Measurements from ENCODE around the gene SH3RF3.

SH3RF3 gene

DNA sequence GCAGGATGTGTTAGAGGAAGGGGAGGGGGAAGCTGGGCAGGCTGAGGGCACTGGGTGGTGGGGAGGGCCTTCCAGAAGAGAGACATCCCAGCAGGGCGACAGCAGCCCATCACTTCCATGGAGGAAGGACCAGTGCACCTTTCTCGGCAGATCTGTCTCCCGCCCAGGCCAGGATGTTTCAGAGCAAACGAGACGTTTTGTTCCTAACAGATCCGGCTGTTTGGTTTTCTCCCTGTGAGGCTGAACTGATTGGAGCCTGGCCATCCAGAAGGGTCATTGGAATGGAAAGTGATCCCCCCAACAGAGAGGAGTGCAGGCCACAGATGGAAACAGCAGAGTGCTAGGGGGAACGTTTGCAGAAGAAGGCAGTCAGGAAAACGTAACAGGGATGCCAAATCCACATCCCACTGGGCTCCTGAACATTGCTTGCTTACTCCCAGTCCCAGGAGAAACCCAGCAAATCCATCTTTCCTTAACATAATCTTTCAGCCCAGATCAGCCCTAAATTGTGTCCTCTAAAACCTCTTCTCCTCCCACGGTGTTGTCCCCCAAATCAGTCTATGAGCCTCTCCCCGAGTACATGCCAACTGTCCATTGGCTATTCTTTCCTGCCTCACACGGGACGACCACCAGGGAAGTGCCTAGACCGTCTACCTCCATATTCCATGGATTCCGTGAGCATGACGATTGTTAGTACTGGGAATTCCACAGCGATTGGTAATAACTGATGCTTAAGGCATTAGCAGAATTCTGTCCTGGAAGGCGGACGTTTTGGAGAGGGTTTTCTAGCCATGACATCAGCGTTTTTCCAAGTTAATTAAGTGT is 357.9 kb downstream of the SH3RF3 start:
- peak; percentile 71 for DNase-seq

DNA sequence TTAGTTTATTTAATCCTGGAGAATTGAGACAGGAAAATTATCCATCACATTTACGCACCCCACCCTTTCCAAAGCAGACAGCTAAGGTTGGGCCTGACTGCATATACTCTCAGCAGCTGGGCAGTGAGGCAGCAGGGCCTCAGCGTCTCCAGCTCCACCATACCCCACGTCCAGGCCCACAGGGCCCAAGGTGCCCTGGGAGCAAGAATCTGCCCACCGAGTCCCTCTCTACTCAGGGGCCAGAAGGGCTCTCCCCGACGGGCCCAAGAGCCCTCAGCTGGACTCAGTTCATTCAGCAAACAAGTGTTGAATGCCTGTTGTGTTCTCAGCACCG is 358.5 kb downstream of the SH3RF3 start:
- no peak for DNase-seq

DNA sequence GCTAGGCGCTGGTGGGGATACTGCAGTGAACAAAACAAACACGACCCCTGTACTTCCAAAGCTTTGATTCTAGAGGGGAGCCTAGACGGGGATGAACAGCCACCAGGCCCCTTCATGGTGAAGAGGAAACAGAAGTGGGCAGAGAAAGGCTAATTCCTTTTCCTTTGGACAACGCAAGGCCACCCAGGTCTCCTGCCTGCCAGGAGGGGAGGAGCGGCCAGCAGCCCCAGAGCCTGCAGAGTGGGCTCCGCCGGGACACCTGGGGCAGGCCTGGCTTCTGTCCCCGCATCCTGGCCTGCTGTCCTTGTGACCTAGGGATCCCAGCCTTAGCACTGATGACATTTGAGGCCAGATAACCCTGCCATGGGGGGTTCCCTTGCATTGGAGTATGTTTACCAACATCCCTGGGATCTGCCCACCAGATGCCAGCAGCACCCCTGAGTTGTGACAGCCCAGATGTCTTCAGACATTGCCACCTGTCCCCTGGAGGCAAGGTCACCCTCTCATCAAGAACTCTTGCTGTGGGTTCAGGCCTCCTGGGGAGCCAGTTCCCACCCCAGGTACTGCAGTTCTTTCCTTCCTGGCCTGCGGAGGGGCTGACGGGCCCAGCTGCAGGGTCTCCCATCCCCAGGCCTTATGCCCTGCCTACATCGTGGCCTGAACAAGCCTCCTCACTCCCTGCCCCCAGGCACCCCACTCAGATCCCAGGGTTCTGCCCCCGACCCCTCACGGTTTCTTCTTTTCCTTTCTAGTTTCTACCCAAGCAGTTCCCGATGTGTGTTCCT is 359.1 kb downstream of the SH3RF3 start:
- DNase-seq = no peak

DNA sequence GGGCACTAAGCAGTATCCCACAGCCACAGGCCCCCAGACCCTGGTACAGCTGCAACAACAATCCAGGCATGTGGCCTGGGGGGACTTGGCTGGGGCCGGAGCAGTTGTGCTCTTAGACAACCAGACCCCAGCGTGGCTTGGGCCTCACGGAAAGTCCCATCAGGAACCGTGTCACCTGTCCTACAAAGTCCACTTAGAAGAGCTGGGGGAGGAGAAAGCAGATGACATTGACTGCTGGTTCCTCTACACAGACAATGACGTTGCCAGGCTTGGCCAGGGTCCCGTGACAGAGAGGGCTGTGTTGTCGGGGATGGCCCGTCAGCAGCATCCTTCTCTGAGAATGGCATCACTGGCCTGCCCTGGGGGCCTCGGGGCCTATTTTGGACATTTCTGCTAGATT is 360.3 kb downstream of the SH3RF3 start:
- DNase-seq = no peak

DNA sequence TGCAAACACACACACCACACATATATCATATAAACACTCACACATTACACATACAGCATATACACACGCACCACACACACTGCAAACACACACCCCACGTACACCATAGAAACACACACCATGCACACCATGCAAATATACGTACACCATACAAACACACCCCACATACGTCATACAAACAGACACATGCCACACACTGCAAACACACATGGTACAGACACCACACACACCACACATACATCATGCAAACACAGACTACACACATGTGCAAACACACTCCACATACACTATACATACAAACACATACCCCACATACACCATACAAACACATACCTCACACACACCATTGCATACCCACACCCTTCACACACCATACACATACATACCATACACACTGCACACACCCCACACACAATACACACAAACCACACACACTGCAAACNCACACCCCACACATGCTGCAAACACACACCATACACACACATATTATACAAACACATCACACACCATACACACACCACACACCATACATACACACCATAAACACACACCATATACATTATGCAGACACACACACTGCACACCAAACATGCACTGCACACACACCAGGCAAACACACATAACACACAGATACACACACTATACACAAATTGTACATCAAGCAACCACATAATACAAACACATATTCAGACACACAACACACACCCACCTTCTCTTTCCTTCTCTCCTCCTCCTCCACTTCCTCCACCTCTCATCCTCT is 364.4 kb downstream of the SH3RF3 start:
- DNase-seq = no peak

DNA sequence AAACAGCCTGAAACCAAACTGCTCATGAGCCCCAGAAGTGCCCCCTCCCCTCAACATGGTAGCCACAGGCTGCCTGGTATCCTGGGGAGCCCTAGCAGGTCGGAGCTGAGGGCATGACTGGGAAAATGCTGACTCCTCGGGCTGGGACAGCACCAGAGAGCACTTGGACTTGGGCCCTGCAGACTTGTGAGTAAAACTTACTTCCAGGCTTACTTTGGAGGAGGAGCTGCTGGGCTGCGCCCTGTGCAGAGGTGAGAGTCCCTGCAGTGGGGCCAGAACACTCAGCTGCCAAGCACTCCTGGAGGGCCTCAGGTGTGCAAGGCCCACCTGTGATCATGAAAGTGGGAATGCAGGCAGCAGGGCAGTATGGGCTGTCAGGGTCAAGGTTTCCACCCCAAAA is 365.3 kb downstream of the SH3RF3 start:
- DNase-seq = no peak

DNA sequence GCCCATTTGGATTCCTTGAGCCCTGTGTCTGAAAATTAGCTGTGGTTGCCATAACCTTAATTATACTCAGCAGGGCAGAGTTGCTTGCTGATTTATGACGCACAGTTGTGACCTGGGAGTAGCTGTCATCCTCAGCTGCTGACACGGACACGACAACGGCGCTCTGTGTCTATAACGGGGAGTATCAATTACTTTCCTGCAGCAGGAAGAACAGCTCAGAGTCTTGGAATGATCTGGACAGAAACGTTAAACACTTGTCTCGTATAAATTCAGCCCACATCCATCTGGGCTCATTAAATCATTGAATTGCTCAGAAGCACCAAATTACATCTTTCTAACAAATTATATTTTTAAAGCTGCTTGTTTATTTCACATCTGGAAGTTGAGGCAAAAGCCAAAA is 368.5 kb downstream of the SH3RF3 start:
- DNase-seq = no peak

DNA sequence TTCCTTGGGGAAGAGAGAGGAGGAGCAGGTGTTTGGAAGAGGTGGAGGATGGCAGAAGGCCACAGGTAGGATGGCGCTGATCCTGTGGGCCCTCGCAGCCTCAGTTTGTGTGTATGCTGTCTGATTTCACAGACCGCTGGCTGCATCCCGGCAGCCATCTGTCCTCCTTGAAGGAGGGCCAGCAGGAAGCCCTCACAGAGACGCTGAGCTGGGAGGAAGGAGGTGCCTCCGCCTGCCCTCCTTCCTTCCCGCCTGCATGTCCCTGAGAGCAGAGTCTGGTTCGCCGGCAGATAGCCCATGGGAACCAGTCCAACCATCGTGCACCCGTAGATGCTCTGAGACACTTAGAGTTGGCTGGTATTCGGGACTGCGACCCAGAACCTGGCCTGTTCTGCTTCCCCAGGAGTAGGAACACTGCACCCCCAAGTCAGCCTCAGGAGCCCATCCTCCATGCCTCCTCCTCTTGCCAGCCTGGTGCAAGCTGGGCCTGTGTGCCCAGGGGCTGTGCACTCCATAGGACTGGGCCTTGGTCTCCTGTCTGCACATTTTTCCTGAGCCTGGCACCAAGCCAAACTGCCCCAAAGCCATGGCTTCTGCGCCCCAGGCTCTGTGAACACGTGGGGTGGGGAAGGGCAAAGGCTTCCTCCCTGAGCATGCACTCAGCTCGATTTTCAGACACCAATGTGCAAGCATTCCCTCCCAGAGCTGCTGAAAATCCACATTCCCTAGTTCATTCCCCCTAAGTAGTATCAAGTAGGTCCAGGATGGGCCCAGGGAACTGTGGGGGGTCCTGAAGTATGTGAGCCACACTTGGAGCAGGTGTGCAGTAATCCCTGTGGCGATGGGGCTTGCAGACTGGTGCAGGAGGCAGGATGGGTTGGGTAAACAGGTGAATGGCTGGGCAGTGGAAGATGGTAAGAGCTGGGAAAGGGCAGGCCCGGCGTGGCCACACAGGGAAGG is 369.2 kb downstream of the SH3RF3 start:
- DNase-seq = no peak

DNA sequence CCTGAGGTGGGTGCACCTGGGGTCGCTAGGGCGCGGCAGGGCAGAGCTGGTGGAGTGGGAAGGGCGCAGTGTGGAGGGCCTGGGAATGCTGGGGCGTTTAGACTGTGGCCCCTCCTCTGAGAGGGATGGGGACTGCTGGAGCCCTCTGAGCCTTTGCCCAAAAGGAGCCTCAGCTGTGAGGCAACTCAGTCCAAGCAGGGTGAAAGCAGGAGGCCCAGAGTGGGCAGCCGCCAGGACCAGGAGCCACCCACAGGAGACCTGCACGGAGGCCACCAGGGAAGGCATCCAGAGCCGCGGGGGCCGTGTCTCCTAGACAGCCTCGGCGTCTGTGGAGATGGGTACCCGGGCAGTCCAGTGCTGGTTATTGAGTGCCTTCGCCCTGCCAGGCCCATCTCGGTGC is 369.9 kb downstream of the SH3RF3 start:
- no peak for DNase-seq

DNA sequence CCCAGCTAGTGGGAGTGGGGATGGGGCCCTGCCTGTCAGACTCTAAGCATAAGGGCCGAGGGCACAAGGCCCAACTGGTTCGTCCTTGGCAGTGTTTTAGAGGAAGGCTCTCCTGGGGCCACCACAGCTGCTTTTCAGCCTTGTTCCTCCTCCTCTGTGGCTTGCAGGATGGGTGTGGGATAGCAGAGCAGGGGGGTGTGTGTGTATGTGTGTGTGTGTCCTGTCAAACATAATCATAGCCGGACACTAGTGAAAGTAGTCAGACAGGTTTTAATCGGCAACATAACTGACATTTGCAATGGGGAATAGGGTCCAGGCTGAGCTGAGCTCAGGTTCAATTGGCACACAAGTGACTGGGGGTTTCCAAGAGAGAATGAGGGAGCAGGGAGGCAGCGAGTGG is 370.6 kb downstream of the SH3RF3 start:
- DNase-seq = no peak

DNA sequence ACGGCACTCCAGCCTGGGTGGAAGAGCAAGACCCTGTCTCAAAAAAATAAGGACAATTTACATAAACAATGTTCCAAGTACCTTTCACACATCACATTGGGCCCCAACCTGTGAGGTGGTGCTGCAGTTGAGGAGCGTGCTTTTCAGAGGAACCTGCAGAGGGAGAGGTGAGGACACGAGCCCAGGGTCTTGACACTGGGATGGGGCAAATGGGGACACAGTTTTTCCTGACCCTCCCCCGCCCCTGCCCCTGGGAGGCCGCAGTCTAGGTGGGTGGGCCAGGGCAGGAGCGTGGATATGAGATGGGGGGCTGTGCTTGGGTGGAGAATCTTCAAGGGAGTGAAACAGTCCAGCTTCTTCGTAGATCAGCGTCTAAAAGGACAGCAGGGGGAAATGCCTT is 371.9 kb downstream of the SH3RF3 start:
- no peak for DNase-seq

DNA sequence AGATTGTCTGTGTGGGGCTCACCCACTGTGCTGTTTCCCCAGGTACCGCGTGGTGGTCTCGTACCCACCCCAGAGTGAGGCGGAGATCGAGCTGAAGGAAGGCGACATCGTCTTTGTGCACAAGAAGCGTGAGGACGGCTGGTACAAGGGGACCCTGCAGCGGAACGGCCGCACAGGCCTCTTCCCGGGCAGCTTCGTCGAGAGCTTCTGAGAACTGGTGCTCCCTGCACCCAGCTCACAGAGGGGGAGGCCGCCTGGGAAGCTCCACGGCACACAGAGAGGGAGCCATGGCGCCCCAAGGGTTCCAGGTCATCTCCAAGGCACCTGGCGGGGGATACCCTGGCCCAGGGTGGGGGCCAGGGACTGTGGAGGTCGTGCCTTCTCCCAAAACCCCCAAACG is 372.5 kb downstream of the SH3RF3 start:
- DNase-seq = no peak

DNA sequence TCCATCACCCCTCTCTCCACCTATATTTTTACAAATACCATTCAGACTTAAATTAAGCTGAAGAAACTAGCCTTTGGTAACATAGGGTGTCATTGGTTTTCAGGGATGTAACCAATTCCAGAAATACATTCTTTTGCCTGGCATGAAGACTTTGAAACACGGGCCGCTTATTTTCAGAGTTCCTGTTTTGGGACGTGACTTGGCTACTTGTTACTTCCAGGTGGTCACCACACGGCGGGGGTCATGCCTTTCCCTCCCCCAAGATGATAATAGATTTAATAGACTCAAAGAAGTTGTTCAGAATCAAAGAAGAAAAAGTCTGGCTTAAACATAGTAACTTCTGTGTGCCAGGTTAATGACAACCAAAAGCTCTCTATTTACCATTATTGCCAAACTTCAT is 374.2 kb downstream of the SH3RF3 start:
- DNase-seq = no peak

DNA sequence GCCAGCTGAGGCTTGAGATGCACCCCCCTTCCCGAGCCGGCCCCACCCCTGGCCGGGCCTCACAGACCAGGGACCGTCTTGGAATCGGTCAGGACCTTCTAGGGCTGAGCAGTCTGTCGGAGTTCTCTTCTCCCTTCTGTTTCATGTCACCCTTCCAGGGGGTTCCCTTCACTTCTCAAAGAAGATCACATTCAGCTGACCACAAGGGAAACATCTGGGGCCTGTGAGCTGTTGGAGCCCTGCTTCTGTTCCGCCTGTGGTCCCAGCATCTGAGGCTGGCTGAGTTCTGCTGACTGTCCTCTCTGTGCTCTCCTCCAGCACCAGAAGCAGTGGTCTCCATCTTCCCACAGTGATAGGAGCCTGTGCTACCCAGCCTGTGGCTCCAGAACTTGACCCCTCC is 378.2 kb downstream of the SH3RF3 start:
- DNase-seq = no peak

DNA sequence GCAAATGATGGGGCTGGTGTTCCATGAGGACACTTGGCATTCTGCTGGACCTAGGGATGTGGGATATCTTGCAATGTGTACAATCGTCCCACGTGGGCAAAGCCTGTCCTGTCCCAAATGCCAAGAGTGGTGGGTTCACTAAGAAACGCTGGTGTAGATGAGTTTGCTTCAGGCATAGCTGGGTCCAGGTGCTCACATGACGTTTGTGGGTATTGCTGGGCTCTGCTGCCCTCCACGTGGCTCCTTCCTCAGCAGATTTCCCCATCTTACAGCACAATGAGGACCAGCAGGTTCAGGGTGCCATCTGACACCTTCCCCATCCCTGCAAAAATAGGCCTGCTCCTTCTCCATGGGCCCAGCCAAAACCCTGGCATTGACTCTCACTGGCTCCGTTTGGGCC is 378.8 kb downstream of the SH3RF3 start:
- no peak for DNase-seq

DNA sequence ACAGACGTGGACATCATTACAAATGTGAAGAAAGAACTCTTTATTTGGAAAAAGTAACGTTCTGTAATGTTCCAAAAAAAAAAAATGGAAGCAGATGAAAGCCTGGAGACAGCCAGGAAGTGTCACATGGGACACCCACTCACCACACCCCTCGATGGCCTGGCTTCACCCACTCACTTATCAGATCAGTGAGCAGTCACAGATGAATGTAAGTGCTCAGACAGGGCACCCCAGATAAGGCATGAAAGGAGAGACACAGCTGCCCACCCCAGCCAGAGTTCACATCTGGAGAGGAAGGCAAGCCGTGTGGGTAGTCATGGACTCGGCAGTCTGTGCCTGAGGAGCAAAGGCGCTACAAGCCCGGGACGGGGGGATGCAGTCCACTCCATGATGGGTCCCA is 379.6 kb downstream of the SH3RF3 start:
- no peak for DNase-seq

DNA sequence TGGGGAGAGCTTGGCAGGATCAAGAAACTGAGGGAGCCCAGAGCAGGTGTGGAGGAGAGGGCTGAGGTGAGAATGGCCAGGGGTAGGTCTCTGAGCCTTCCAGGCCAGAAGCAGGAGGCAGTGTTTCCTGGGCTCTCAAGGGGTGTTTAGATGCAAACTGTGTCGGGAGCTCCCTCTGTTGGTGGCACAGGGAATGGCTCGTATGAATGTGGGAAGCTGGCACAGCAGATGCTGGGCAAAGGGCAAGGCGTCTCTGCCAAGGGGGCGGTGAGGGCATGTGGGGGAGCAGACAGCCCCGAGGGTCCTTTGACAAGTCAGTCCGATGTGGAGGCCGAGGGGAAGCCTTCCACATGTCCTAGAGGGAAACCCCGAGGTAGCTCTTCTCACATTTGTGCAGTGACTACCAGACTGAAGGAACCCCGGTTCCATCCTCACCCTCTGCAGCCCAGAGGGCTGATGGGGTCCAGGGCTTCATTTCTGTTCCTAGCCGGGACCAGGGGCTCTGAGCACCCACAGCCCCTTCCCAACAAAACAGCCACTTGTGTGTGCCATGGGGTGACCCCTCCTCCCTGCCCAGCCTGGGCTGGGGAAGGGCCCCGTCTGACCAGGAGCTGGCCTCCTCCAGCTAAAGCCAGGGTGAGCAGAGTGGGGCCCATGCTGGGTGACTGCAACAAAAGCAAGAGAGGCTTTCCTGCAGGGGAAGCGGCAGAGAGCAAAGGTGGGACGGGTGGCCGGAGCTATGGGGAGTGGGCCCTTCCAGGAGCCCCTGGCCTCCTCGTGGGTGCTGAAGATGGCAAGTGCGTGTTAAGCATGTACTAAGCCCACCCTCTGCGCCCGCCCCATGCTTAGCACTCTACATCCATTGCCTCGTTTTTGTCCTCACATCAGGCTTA is 381.4 kb downstream of the SH3RF3 start:
- DNase-seq = peak; percentile 84

DNA sequence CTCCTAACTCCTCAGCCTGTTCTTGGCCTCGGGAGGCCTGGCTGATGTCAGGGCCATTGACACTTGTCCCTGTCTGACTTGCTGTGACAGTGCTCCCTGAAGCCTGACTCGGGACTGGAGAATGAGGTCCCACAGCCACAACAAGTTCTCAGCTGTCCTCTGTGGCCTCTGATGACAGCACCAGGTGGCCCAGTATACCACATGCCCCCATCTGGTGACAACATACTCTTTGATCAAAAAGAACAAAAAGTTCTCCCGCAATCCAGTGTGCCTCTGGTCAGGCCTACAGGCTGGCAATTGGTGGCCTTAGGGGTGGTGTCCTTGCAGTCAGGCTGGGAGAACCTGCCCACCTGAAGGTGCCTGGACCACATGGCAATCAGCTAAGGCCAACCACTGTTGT is 382.2 kb downstream of the SH3RF3 start:
- no peak for DNase-seq

DNA sequence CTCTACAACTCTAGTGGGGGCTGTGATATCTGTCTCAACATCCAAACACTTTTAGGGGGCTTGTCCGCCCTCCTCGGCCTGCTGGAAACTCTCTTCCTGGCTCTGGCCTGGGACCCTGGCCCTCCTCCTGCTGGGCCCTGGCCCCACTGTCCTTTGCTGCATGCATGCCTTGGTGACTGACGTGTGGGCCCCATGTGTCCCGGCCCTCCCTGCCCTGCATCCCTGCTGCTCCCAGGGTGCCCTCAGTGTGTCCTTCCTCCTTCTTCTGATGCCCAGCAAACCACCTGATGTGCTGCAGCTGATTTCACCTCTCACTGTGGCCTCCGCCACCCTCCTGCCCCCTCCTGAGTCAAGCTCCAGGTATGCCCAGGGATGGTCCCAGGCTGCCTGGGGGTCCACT is 383.1 kb downstream of the SH3RF3 start:
- no peak for DNase-seq

DNA sequence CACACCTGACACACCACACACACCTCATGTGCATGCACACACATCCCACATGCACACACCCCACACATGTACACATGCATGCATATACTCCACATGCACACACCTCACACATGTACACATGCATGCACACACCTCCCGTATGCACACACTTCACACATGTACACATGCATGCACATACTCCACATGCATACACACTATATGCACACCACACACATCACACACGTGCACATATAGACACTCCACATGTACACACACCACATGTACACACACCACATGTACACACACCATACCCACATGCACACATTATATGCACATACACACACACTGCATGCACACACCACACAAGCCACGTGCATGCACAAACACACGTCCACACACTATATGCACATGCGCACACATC is 384.2 kb downstream of the SH3RF3 start:
- no peak for DNase-seq

DNA sequence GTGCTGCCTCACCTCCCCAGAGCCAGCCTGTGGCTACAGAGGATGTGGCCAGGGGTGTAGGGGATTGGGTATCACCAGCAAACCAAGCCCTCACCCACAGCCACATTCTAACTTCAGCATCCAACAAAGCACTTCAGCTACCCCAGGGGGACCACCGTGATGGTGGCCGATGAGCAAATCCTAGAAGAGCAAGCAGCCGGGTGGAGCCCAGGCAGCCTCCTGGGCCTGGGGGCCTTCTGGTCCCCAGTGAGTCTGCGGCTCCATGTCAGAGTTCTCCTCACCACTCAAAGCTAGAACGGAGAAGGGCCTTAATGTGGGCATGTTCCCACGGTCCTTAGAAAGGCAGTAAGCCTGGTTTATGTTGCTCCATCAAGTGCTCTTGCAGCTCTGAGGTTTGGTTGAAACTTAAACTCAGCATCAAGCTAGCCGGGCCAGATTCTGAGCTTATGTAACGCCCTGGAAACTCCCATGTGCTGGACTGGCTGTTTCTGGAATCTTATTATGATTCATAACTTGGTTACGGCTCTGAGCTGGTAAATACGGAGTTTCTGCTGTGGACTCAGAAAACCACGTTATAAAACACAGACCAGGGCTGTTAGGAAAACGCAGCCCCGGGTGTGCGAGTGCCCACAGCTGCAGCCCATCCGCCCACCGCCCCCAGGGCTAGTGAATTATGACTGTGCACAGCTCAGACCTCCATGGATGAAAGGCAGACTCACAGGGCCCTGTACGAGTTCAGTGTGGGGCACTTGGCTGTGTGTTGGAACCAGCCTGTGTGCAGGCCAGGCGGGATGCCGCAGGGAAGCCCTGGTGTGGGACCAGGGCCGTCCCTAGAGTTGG is 385.0 kb downstream of the SH3RF3 start:
- no peak for DNase-seq

All from islet precursor cell (in vitro differentiated cells).